Erythroblast (primary cell): ENCODE measurements around the gene GTF2H4.
"Not testable (repeated sequence)": the region's sequence is repeated elsewhere in the genome, so short reads cannot be mapped to it uniquely, and the experiment has no call there.

ENCODE experiments used
- DNase-seq, 2 experiments: peaks; one replicate each; lab custom pipeline; 2025; lab: John Stamatoyannopoulos, UW
- GATA1 ChIP-seq: IDR thresholded peaks from 2 replicates; pipeline ENCODE4 v1.6.1; 2011; ENCODE audit warnings: low read depth, mild to moderate bottlenecking, control low read depth, low read length, moderate library complexity
- POLR2A ChIP-seq: IDR thresholded peaks from 2 replicates; pipeline ENCODE4 v1.6.1; 2011; ENCODE audit warnings: mild to moderate bottlenecking, low read length

GTF2H4 gene

GRCh38 chr6:30897882-30898281 lies 10.1 kb upstream of the GTF2H4 start:
- TF ChIP-seq POLR2A (no peak), GATA1 (no peak)
- DNase-seq: no peak

GRCh38 chr6:30898750-30899360 lies 9.2 kb upstream of the GTF2H4 start:
- DNase-seq: no peak

DNA sequence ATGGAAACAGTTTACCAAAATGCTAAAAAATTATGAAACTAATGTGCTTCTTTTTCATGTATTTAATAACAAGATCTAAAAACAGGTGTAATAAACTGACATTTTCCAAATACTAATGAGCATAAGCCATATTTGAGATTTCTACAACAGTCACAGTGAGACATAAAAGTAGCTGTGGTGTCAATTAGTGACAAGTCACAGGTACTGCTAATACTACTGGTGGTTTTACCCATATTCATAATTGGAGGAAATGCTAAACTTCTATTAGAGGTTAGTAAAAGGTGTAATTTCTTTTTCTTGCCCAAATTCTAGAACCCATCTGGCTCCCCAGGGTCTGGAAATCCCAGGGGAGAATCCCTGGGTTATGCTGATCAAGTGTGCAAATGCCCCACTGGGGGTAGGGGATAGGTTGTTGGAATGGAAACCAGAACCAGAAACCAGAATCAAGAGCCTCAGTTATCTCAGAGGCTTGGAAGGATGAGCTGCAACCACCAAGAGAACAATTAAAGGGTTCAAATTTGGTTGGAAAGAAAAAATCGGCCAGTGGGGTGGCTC lies 7.1 kb upstream of the GTF2H4 start:
- DNase-seq: no peak
- TF ChIP-seq GATA1: no peak
- no peak for TF ChIP-seq POLR2A

More at GRCh38 chr6:30898750-30899360, 9.2 kb upstream of the GTF2H4 start:
- TF ChIP-seq POLR2A (no peak), GATA1 (no peak)

DNA sequence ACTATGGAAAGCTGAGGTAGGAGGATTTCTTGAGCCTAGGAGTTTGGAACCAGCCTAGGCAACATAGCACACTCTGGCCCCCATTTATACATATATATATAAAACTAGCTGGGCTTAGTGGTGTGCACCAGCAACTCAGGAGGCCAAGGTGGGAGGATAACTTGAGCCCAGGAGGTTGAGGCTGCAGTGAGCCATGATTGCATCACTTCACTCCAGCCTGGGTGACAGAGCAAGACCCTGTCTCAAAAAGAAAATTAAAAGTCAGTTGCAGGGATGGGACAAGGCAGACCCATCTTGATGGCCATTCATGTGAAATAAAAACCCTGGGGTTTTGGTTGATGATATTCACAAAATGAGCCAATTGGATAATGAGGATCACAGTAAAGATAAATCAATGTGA lies 6.6 kb upstream of the GTF2H4 start:
- no peak for TF ChIP-seq GATA1
- TF ChIP-seq POLR2A: no peak
- no peak for DNase-seq

- DNase-seq: not testable (repeated sequence)
Observed at GRCh38 chr6:30902196-30902595, 5.8 kb upstream of the GTF2H4 start.

GRCh38 chr6:30902709-30903108 lies 5.3 kb upstream of the GTF2H4 start:
- TF ChIP-seq POLR2A (no peak), GATA1 (no peak)

GRCh38 chr6:30903236-30903635 lies 4.8 kb upstream of the GTF2H4 start:
- DNase-seq: no peak
- TF ChIP-seq POLR2A (no peak), GATA1 (no peak)

More at GRCh38 chr6:30902709-30903108, 5.3 kb upstream of the GTF2H4 start:
- no peak for DNase-seq

DNA sequence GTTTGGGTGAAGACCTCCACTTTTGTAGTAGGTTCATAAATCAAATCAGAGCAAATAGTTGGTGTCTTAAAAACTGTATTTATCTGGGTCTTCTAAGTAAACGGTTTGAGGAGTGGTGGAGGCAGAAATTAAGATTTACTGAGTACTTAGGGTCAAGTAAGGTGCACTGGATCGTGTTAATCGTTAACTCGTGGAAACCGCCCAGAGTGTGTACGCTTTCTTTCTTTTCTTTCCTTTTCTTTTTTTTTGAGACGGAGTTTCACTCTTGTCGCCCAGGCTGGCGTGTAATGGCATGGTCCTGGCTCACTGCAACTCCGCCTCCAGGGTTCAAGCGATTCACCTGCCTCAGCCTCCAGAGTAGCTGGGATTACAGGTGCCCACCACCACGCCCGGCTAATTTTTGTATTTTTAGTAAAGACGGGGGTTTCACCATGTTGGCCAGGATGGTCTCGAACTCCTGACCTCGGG lies 683 bp upstream of the GTF2H4 start:
- DNase-seq: not testable (repeated sequence)

GRCh38 chr6:30908700-30909099 lies 693 bp downstream of the GTF2H4 start:
- TF ChIP-seq POLR2A (no peak), GATA1 (no peak)

DNA sequence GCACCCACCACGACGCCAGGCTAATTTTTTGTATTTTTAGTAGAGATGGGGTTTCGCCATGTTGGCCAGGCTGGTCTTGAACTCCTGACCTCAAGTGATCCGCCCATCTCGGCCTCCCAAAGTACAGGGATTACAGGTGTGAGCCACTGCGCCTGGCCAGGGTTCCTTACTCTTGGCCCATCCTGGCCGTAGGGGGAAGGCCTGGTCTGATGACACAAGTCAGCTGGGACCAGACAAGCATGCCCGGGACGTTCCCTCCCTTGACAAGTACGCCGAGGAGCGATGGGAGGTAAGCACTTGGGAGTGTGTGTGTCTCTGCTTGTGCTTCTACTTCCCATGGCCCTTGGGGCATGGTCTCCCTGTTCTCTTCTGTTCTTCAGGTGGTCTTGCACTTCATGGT lies 2.5 kb downstream of the GTF2H4 start:
- not testable (repeated sequence) for DNase-seq

More at GRCh38 chr6:30908700-30909099, 693 bp downstream of the GTF2H4 start:
- no peak for DNase-seq

DNA sequence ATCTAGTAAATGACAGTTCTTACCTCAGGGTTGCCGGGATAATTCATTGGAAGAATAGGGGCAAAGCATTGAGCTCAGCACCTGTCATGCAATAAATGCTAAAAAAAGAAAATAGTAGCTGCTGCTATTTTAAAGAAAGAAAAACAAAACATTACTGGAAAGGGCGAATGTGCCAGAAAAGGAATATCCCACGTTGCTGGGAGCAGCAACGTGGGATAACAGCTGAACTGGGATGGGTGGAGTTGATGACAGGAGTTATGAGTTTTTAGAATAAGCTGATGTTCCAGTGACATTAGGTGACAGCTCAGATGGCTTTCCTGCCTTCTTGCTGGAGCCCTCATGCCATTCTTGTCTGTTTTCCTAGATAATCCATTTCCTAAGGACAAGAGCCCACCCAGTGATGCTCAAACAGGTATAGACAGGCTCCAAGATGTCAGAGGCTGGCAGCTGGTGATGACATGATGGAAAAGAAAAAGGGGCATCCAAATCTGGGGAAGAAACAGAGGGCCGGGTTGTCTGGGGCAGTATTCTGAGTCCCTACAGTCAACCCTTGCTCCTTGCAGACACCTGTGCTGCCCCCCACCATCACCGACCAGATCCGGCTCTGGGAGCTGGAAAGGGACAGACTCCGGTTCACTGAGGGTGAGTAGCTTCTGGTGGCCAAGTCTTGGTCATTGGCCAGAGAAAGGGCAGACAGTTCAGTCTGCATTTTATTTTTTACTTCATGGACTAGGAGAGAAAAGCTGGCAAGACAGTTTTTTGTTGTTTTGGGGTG lies 4.9 kb downstream of the GTF2H4 start:
- DNase-seq: no peak

DNA sequence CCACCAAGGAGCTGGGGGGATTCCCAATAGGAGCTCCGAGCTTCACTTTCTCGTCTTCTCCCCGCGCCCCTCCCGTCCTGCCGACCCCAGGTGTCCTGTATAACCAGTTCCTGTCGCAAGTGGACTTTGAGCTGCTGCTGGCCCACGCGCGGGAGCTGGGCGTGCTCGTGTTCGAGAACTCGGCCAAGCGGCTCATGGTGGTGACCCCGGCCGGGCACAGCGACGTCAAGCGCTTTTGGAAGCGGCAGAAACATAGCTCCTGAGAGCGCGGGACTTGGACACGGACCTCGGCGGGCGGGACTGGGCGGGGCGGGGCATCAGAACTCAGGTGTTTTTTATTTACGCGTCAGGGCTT lies 5.7 kb downstream of the GTF2H4 start:
- no peak for TF ChIP-seq POLR2A
- no peak for TF ChIP-seq GATA1
- DNase-seq: no peak

More for the DNA sequence above, 4.9 kb downstream of the GTF2H4 start:
- TF ChIP-seq GATA1 (no peak), POLR2A (no peak)

- peak; percentile 92 to 96 for DNase-seq
- no peak for TF ChIP-seq GATA1
- peak; percentile 89 for TF ChIP-seq POLR2A
Observed at GRCh38 chr6:30914076-30914853, 6.3 kb downstream of the GTF2H4 start, which contains the start of gene VARS2. Gene VARS2, plus strand, starts transcription at chr6:30914238. Its CDS starts 599 bp downstream, at chr6:30914837.
